GM19023 (cell line): ENCODE data around the gene MIGA1.
"Not testable (repeated sequence)": the region's sequence is repeated elsewhere in the genome, so short reads cannot be mapped to it uniquely, and the experiment has no call there.

Source experiments
- ATAC-seq: cut with Tn5 transposase; IDR thresholded peaks from one replicate; pipeline ENCODE4 v1.9.1; 2021; ENCODE audit warnings: mild to moderate bottlenecking, moderate library complexity; ENCODE audit not compliant: unreplicated experiment

The MIGA1 gene

DNA sequence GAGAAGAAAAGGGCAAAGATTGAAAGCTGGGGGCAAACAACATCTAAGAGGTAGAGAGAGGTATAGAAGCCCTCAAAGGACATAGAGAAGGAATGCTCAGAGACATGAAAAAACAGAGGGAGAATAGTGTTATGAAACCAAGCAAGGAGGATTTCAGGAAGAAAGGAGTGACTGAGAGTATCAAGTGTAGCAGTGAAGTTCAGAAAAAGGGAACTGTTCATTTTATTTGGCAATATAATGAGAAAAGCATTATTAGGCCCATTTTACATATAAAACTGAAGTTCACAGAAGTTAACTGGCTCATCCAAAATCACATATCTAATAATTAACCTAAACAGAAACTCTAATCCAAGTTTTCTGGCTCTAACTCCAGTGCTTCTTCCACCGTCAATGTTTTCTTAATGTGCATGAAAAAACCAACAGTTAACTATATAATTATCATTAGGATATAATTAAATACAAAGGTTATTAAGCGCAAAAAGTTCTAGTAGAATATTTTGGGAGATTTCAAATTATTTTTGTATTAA is 126.6 kb downstream of the MIGA1 start:
- no peak for ATAC-seq

DNA sequence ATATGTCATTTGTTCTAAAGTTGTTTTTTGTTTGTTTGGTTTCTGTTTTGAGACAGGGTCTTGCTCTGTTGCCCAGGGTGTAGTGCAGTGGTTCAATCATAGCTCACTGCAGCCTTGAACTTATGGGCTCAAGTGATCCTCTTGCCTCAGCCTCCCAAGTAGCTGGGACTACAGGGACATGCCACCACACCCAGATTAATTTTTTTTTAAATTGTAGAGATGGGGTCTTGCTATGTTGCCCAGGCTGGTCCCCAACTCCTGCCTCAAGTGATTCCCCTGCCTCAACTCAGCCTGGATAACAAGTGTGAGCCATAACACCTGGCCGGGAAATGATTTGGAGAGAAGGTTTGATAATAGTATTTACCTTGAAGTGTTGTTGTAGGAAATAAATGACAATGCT is 127.2 kb downstream of the MIGA1 start:
- no peak for ATAC-seq

DNA sequence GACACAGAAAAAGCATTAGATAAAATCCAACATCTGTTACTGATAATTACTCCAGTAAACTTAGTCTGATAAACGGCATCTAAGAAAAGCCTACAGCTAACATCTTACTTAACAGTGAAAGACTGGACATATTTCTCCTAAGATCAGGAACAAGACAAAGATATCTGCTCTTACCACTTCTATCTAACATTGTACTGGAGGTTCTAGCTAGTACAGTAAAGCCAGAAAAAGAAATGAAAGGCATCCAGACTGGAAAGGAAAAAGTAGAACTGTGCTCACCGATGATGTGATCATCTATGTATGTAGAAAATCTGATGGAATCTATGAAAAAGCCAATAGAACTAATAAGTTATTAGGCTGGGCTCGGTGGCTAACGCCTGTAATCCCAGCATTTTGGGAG is 130.7 kb downstream of the MIGA1 start:
- ATAC-seq, result no peak

GRCh38 chr1:77918918-77919317 is 139.5 kb downstream of the MIGA1 start:
- ATAC-seq, result not testable (repeated sequence)

- no peak for ATAC-seq
These were observed 146.1 kb downstream of the MIGA1 start for GRCh38 chr1:77925518-77925917.

DNA sequence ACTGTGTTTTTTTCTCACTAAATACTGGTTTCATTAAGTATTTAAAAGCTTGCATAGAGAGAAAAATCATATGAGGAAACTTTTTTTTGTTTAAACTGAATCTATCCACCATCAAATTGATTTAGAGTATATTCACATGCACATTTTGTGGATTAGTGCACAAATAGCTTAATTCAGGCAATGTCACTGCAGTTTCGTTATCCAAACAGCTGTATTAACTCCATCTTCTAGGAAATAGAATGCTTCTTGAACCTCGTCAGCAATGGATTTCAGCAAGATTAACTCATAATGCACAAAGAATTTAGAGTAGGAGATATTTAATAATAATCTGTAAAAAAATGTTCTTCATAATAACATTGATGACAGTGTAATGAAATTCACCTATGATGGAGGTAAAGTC is 146.5 kb downstream of the MIGA1 start:
- no peak for ATAC-seq

DNA sequence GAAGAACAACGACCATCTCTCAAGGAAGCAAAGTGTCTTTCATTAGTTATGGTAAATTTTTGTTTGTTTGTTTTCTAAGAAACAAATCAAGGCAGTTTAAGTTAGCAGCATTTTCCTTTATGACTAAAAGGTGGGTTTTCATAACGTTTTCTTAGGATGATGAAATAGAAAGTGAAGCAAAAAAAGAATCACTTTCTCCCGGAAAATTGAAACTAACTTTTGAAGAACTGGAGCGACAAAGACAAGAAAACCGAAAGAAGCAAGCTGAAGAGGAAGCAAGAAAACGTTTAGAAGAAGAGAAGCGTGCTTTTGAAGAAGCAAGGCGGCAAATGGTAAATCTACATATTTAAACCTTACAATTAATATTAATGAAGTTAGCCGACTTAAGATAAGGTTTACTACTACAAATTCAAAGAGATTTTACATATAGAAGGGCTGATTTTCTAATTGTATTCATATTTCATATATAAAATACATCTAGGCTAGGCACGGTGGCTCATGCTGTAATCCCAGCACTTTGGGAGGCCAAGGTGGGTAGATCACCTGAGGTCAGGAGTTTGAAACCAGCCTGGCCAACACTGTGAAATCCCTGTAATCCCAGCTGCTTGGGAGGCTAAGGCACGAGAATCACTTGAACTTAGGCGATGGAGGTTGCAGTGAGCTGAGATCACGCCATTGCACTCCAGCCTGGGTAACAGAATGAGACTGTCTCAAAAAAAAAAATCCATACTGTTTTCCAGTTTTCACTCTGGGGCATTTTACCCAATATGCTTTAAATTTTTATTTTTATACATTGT is 147.3 kb downstream of the MIGA1 start:
- no peak for ATAC-seq

- no peak for ATAC-seq
These were observed 148.0 kb downstream of the MIGA1 start for GRCh38 chr1:77927414-77927813.
